GM20431 (cell line): ENCODE measurements around the gene MSI1.

ENCODE experiments used
- in situ Hi-C: fragments of 300-500 bp; cut with MseI, MboI; formaldehyde crosslinking; loops from one replicate; pipeline ENCODE4 v1.15.0; 2020; ENCODE audit warnings: low sequenced_read_pairs; ENCODE audit not compliant: unreplicated experiment

The MSI1 gene

DNA sequence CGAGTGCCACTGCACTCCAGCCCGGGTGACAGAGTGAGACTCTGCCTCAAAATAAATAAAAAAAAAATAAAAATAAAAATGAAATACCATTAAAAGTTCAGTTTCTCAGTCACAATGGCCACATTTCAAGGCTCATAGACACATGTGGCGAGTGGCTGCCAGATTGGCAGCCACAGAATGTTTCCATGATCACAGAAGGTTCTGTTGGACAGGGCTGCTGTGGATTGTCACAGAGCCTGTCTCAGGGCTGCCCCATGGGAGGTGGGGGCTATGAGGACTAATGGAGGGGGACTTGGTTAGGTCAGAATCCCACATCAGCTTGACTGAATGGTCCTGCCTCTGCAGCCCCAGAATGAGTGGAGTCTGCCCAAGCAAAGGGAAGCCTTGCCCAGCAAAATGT is 37.6 kb downstream of the MSI1 start:
- in situ Hi-C loops: no loop called here

- in situ Hi-C loops: no loop called here
These were observed 40.7 kb downstream of the MSI1 start for GRCh38 chr12:120328228-120328627.

DNA sequence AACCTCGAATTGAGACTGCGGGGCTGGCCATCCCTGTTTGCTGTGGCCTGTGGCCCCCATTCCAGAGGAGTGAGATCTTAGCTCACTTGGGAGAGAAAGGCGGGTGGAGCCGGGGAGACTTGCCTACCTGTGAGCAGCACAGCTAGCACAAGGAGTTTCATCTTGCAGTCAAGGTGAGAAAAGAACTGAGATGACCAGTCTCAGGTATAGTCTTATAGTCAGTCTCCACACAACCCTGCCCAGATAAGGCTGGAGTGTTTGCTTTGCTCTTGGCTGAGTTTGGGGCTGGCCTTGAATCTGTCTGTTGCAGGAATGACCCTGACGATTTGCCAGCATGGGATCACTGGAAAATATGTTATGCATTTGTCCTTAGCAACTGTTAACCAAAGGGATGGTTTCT is 41.4 kb downstream of the MSI1 start, which contains the start of gene PLA2G1B:
Gene PLA2G1B (minus strand): TSS at position 187 of the 400 bp plus-strand sequence. CDS start 26 bp downstream, at position 161.
- in situ Hi-C loops: no loop called here

- in situ Hi-C loops: no loop called here
These were observed 44.0 kb downstream of the MSI1 start for GRCh38 chr12:120324841-120325417.

- in situ Hi-C loops: no loop called here
These were observed 45.2 kb downstream of the MSI1 start for GRCh38 chr12:120323772-120324171.

- in situ Hi-C loops: no loop called here
These were observed 47.4 kb downstream of the MSI1 start for GRCh38 chr12:120321382-120322202.

DNA sequence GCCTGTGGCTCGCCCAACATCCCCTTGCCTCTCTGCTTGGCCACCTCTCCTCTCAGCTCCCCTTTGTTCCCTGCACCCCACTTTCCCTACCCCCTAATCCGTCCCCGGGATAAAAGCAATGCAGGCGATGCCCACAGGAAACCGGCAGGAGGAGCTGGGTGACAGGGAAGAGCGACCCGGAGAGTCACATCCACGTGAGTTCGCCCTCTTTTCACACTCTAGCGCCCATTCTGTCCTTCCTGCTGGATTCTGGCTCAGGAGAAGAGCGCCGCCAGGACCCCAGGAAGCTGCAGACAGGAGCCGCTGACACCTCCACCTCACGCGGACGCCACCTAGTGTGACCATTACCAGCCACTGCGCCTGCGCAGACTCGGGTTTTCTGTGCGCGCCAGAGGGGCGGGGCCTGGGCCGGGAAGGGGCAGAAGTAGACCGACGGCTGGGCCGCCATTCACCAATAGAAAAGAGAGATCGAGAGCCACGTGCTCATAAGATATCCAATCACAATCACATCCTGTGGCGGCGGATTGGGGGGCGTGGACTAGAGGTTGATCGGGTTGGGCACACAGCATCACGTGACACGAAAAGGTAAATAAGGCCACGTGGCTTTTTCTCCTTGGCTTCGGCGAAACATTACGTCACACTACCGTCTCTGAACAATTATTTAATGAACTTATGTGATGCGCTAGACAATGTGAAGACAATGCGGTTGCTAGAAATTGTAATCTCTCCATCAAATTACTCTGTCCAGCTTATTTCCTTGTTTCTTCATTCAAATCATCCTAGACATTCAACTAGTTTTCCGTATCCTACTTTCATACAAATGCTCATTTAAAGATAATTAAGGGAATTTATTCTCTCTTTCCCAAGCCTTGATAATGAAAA is 51.5 kb downstream of the MSI1 start:
- in situ Hi-C loops: no loop called here

DNA sequence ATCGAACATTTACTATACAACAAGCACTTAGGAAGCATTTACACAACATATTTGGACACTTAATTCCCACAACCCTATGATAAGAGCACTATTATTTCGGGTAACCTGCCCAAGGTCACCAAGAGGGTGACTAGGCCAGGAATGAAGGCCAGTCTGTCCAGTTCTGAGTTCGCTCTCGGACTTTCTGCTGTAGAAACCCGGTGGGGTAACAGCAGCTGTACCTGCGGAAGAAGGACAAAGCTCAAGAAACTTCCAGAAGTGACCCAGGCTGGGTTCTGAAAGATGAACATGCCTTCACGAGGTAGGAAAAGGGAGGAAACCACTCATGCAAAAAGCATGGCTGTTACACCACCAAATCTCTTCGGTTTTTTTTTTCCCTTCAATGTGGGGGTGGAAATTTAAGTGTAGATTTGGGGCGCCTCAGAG is 52.2 kb downstream of the MSI1 start:
- in situ Hi-C loops: no loop called here

GRCh38 chr12:120314220-120314619 is 54.7 kb downstream of the MSI1 start:
- in situ Hi-C loops: no loop called here

DNA sequence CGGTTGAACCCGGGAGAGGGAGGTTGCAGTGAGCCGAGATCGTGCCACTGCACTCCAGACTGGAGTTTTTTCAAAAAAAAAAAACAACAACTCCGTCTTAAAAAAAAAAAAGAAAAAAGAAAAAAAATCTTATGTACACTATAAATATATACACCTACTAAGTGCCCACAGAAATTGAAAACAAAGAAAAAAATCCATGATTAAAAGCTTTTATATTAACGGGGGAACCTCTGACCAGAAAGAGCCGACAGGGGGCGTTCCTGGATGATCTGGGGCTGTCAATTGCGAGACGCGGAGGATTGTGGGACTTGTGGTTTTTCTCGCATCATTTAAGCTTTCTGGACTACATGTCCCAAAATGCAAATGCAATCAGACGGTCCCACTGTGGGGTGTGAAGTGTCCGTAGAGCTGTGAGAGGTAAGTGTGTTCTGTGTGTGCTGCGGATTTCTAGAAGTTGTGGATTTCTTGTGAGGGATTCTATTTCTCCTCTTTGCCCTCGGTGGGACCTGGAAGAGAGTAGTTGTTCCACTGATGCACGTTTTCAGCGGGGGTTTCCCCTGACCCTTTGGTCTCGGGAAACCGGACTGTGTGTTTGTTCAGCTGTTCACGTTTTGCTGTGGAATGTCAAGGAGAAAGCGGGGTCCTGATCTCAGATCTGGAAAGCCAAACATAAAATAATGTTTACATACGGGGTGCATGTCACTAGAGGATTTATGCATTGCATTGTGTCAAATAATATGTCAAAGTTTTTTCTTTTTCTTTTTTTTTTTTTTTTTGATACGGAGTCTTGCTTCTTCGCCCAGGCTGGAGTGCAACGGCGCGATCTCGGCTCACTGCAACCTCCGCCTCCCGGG is 66.8 kb downstream of the MSI1 start, which contains the start of gene SIRT4:
Gene SIRT4 (plus strand): TSS at position 360 of the 854 bp plus-strand sequence. CDS start 1,241 bp downstream, outside the sequence.
- in situ Hi-C loops: no loop called here

- in situ Hi-C loops: no loop called here
These were observed 76.1 kb downstream of the MSI1 start, which contains the start of gene RNU4-1 for GRCh38 chr12:120292661-120293531. TSS of gene RNU4-1 (minus strand) at chr12:120293237.

DNA sequence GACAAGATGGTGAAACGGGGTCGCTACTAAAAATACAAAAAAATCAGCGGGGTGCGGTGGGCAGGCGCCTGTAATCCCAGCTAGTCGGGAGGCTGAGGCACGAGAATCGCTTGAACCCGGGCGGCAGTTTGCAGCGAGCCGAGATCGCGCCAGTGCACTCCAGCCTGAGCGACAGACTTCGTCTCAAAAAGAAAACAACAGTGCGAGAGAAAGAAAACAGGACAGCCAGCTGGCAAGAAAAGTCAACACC is 76.6 kb downstream of the MSI1 start:
- in situ Hi-C loops: no loop called here
